ENCODE data around the gene TYMS.

The TYMS gene

DNA sequence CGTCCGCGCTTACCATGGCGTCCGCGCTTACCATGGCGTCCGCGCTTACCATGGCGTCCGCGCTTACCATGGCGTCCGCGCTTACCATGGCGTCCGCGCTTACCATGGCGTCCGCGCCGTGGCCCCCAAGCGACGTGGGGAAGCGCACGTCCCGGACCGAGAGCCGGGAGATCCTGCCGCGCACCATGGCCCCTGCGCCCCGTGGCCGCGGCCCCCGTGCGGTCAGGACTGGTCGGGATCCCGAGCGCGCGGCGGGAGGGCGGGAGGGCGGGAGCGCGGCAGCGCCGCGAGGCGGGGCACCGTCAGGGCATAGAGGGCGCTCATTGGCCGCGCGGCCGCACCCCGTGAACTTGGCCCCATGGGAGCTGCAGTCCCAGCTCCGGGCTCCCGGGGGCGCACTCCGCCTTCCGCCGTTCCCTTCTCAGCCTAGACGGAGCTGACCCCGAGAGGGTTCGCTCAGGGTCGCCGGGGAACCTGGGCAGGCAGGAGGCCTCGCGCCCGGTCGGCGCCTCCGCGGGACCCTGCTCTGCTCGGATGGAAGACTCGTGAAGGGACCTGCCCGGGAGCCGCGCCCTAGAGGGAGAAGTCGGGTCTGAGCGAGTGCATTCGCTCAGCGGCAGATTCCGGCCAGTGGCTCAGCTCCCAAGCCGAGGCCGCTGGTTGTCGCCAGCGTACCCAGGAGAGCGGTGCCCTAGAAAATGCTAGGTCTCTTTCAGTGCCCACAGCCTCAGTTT lies 55.1 kb downstream of the TYMS start, which contains the start of gene ENOSF1:
Gene ENOSF1 (minus strand): TSS at position 230 of the 734 bp plus-strand sequence. CDS start 43 bp downstream, at position 187.
- peak; percentile 86 for DNase-seq

- DNase-seq: no peak
Measured at GRCh38 chr18:713135-713490, 55.7 kb downstream of the TYMS start.

DNA sequence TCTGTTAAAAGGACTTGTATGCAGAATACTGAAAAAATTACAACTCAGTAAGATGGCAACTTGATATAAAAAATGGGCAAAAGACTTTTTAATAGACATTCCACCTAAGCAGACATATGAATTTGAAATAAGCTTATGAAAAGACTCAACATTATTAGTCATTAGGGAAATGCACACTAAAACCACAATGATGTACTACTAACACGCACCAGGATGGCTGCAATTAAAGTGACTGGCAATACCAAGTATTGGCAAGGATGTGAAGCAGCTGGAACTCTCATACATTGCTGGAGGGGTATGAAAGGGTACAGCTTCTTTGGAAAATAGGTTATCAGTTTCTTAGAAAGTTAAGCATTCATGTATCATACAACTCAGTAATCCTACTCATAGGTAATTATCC lies 58.2 kb downstream of the TYMS start:
- peak; percentile 74 for DNase-seq

GRCh38 chr18:717003-717402 lies 59.5 kb downstream of the TYMS start:
- DNase-seq: no peak
